GM21786 (cell line): ENCODE measurements around the gene BLOC1S5.
"Not testable (repeated sequence)": the region's sequence is repeated elsewhere in the genome, so short reads cannot be mapped to it uniquely, and the experiment has no call there.

ENCODE experiments used
- ATAC-seq: cut with Tn5 transposase; IDR thresholded peaks from one replicate; pipeline ENCODE4 v1.9.1; 2021; ENCODE audit not compliant: unreplicated experiment

Gene BLOC1S5

GRCh38 chr6:8045769-8046168 is 18.4 kb downstream of the BLOC1S5 start:
- ATAC-seq: not testable (repeated sequence)

DNA sequence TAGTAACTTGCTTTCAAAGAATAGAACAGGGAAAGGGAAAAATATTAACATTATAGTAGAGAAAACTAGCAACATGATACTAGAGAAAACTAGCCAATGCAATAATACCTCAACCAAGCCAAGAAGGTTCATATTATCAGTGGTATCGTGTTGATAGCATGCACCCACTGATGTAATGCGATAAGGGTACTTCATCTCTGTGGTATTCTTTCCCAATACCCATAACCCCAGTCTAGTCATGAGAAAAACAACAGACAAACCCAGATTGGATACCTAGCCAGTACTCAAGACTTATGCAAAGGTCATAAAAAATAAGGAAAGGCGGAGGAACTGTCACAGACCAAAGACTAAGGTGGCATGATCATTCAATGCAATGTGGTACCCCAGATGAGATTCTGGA is 21.0 kb downstream of the BLOC1S5 start:
- no peak for ATAC-seq

GRCh38 chr6:8041913-8042583 is 22.1 kb downstream of the BLOC1S5 start:
- ATAC-seq: no peak

GRCh38 chr6:8034107-8034506 is 30.1 kb downstream of the BLOC1S5 start:
- ATAC-seq: not testable (repeated sequence)

DNA sequence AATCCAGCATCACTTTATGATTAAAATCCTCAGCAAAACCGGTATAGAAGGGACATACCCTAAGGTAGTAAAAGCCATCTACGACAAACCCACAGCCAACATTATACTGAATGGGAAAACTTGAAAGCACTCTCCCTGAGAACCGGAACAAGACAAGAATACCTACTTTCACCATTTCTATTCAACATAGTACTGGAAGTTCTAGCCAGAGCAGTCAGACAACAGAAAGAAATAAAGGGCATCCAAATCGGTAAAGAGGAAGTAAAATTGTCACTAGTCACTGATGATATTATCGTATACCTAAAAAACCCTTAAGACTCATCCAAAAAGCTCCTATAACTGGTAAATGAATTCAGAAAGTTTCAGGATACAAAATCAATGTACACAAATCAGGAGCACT is 33.3 kb downstream of the BLOC1S5 start:
- ATAC-seq: no peak

- no peak for ATAC-seq
Observed at GRCh38 chr6:8029243-8029870, 34.8 kb downstream of the BLOC1S5 start.

DNA sequence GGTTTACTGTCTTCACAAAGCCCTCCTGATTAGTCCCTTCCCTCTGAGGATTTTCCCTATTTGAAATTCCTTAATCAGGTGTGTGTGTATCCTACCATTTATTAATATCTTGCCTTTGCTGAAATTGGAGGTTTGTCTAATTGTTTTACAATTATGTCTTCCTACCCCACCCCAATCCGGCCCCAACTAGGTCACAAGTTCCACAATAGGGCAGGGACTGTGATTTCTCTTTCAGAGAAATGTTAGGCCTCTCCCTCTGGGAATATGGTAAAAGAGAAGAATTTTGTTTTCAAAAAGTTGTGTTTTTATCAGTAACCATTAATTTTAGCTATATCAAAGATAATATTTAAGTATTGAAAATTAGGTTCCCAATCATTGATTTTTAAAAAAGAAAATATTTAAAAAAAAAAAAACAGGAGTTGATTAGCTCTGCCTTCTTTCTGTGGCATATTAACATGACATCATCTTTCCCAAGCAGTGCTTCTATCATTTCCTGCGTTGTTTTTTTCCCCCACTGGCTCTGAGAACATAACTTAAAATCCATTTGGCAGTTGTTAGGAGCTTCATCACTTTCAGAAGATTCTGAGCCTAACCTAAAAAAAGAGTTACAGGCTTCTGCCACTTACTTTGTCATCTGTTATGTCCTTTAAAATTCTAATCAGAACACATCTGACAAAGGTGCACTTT is 36.1 kb downstream of the BLOC1S5 start:
- no peak for ATAC-seq

DNA sequence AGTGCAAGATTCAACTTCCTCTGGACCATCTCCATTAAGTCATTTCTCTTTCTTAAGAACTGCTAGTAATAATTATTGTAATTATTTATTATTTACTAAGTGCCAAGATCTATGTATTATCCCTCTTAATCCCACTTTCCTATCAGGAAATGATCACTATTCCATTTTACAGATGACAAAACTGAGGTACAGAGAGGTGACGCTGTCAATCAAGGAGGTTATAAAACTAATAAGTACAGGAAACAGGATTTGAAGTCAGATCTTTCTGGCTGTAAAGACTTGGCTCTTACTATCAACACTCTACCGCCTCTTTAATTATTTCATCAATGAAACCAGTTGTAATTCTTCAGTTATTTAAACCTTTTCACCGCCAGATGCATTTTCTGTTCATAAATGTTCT is 37.4 kb downstream of the BLOC1S5 start:
- no peak for ATAC-seq

- no peak for ATAC-seq
Observed at GRCh38 chr6:8025191-8025590, 39.0 kb downstream of the BLOC1S5 start.

GRCh38 chr6:8023638-8024037 is 40.6 kb downstream of the BLOC1S5 start:
- ATAC-seq: no peak

GRCh38 chr6:8020083-8020482 is 44.1 kb downstream of the BLOC1S5 start:
- ATAC-seq: no peak

DNA sequence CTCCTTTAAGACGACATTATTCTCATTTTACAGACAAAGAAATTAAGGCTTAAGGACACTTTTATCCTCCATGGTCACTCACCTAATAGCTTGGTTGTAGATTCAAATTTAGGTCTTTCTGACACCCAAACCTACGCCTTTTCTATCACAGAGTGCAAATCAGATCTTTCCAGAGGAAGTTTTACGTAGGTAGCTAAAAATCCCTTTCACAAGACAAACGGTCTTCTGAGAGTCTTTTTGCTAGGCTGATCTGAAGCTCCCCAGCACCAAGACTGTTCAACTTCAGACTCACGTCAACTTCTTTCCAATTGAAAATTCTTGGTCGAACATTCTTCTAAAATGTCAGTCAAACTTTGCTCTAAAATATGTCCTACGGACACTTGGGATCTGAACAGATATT is 46.5 kb downstream of the BLOC1S5 start:
- no peak for ATAC-seq

DNA sequence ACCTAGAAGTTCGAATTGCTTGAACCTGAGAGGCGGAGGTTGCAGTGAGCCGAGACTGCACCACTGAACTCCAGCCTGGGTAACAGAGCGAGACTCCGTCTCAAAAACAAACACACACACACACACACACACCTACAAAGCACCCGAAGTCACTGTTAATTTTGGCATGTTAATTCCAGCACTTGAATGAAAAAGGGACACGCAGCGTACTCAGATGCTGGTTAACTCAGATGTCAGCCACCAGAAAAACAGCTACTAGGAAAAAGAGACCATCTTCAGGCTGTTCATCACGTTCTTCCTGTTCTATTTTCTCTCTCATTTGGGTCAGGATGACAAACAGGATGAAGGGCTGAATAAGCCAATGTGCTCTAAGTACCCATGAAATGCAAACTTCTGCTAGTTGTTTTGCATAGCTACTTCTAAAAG is 46.9 kb downstream of the BLOC1S5 start:
- no peak for ATAC-seq

DNA sequence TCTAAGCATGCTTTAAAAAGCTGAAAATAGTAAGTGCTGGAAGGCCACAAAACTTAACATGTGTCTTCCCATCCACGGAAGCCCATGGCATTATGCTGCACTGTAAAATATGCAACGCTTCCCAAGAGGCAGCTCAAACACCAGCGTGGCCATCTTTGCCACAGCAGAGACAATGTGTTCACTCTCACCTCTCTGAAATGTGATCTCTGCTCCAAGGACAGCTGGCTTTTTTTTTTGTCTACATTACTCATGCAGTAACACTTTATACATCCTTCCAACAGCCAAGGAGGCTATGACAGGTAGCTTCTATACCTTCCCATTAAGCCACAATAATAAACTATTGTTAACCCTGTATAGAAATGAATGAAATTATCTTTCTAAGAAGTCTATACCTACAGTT is 49.2 kb downstream of the BLOC1S5 start:
- ATAC-seq: no peak

DNA sequence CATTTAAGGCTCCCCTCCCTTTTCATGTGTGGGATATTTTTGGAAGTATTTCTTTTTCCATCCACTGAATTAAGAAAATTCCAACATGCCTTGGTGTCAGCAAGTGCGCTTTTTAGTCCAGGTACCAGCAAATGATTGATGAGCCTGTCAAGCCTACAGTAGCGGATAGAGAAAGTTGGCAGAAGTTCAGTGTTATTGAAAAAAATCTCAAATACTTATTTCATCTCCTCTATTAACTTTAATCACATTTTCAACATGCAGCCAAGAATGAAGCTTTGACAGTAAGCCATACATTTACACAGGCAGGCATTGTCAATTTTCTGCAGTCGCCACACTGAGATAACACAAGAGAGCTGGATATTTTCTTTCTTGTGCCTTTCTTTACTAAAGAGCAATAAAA is 50.4 kb downstream of the BLOC1S5 start:
- ATAC-seq: no peak

DNA sequence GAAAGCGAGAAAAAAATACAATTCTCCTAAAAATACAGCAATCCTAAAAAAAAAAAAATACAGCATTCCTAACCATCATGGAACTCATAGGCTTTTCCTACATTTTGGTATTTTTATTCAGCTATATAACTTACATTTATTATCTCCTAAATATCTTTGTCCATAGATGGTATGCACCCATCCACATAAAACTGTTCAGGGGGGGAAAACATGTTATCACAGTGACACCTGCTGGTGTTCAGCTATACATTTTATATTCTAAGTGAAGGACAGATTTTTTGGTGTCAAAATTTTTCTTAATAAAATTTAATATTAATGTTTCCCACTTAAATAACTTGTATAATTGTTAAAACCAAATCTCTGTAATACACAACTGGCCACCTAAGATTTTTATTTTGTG is 58.0 kb downstream of the BLOC1S5 start:
- ATAC-seq: no peak

- ATAC-seq: no peak
Observed at GRCh38 chr6:8005136-8005535, 59.1 kb downstream of the BLOC1S5 start.

DNA sequence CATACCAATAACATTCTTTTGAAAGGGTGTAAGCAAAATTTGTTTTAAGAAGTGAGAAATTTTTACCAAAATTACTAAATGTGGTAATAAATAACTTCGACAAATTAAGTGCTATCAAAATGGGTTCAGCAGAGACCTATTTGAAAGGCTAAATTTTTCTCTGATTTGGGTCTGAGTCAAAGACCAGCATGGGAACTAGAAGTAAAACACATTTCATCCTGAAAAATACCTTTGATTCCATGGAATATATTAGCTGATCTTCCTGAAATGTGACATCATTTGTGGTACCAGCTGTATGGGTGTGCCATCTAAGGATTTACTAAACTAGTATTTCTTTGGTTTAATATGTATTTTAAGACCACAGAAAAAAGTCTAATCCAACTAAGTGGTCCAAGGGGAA is 63.6 kb downstream of the BLOC1S5 start:
- no peak for ATAC-seq

- no peak for ATAC-seq
Observed at GRCh38 chr6:8000188-8000596, 64.0 kb downstream of the BLOC1S5 start.

- ATAC-seq: no peak
Observed at GRCh38 chr6:7999201-7999600, 65.0 kb downstream of the BLOC1S5 start.

DNA sequence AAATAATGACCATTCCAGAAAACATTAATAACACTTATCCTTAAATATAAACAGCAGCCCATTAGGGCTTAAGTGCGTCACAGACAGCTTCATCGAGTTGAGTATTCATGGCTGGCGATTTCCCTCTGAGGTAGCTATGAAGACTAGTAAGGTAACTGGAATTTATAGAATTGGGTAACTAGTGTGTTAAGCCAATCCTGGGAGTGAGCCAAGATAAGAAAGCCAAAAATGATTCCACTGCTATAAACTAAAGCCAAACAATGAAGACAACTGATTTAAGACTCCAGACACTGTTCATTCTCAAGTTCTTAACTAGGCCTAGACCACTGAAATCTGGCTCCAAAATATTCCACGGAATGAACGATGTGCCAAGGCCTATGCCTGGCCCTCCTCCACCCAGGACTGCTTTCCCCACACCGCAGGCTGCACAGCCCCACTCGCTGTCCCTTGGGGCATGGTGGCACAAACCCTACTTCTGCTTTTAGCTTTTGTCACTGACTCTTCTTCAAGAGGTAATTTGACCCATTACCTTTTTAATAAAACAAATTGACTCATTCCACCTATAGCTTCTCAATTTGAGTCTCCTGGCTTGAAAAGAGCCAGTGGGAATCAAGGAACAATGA is 66.0 kb downstream of the BLOC1S5 start:
- ATAC-seq: no peak

- ATAC-seq: no peak
Observed at GRCh38 chr6:7997286-7997685, 66.9 kb downstream of the BLOC1S5 start.
